Hematopoietic multipotent progenitor cell treated with erythropoietin and hydrocortisone succinate and interleukin-3 and kit ligand, for 15 days (in vitro differentiated cells): ENCODE results near the gene PSMD11.
A peak's percentile ranks its signal among the peaks of the same experiment; 100 is the strongest.

Source experiments
- DNase-seq: peaks from one replicate; pipeline ENCODE4 v3.0.0-alpha.2; 2015; ENCODE audit warnings: low spot score

Gene PSMD11

DNA sequence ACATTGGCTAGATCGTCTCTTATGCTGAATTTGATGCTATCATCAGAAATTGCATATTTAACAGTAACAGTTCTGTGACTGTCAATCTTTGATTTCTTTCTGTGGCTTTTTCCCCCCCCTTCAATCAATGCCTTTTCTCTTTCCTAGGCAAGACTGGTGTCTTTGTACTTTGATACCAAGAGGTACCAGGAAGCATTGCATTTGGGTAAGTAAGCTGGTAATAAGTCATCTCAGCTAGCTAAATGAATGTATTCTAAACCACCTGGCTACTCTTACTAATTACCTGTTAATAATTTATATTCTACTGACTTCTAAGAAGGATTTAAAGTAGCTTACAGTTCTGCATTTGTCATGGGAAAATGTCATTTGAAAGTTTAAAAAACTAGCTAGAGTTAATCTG is 20.1 kb downstream of the PSMD11 start:
- no peak for DNase-seq

GRCh38 chr17:32467949-32468348 is 23.6 kb downstream of the PSMD11 start:
- no peak for DNase-seq

DNA sequence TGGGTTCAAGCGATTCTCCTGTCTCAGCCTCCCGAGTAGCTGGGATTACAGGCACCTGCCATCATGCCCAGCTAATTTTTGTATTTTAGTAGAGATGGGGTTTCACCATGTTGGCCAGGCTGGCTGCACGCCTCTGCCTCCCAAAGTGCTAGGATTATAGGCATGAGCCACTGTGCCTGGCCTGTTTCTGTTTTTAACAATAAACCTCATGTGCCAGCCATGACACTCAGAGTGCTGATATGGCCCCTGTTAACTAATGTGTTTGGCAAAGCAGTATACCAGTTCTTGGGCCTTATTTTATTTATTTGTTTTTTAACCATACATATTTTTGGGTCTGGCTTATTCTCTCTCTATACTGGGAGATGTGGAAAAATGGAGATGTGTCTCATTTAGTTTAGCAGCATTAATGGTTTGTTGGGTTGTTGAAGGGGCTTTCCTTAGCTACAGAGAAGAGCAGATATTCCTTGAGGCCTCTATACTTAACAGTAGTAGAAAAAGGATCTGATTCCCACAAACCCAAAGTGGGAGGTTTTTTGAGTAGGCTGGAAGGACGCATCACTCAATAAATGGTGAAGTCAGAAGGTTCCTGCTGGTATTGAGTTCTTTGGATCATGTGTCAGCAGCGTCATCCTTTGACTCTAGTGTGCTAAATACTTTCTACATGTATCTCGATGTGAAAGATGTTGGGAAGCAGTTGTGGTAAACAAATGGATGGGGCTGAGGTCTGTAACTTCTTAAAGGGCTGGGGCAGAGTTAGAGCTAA is 26.3 kb downstream of the PSMD11 start:
- DNase-seq, result no peak

- DNase-seq, result no peak
These were observed 27.3 kb downstream of the PSMD11 start for GRCh38 chr17:32471652-32472051.

DNA sequence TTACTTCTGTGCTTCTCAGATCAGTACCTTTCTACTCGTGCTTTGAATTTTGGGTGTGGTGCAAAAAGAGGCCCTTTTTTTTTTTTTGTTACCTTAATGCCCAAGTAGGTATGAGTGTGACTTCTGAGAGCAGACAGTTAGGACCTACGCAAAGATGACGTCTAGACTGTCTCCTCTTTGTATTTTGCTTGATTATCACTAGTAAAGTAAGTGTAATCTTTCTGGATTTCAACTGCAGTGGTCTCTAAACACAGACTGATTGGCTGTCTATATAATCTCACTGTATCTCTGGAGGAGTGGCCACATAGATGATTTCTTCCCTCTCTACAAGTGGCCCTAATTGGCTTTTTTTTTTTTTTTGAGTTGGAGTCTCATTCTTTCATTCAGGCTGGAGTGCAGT is 30.9 kb downstream of the PSMD11 start:
- no peak for DNase-seq

GRCh38 chr17:32477220-32477619 is 32.9 kb downstream of the PSMD11 start:
- DNase-seq, result no peak

GRCh38 chr17:32479074-32479617 is 34.8 kb downstream of the PSMD11 start:
- no peak for DNase-seq

DNA sequence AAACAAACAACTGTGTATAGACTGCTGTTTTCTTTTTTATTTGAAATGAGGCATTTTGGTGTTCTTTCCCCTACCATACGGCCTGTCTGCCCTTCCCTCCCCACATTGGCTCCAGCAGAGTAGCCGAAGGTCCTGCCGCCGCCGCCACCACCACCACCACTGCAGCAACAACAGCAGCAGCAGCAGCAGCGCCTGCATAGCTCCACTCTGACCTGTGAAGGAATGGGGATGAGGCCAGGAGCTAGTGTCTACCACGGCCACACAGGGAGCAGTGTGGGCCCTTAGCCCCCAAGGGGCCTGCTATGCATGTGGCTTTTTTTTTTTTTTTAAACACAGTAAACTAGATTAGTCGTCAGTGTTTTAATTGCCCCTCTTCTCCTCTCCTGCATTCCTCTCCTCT is 36.9 kb downstream of the PSMD11 start:
- no peak for DNase-seq

DNA sequence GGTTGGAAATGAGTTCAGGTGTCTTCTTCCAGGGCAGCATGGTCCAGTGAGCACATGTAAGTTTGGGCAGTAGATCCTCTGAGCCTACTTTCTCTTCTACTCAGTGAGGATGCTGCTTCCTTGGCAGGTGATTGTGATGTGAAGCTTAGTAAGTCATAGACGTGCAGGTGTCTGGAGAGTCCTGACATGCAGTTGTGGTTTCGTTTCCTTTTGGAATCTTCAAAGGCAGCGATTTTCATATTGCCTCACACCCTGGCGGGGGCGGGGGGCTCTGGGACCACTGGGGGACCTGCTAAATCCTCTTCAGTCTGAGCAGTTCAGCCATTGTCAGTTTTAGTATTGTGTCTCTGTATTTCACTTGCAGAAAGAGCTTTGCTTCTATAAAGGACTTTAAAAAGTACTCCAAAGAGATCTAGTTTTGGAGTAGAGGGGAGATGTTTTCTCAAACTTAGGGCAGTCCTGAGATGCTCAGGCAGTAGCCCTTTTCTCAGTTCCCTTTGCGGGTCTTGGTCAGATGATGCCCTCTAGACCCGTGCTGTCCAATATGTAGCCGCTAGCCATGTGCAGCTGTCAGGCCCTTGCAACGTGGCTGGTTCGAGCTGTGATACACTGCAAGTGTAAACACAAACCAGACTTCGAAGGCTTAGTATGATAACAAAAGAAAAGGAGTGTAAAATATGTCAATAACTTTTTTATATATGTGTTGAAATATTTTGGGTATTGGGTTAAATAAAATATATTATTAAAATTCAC is 38.4 kb downstream of the PSMD11 start:
- no peak for DNase-seq

GRCh38 chr17:32483451-32484019 is 39.2 kb downstream of the PSMD11 start:
- no peak for DNase-seq

DNA sequence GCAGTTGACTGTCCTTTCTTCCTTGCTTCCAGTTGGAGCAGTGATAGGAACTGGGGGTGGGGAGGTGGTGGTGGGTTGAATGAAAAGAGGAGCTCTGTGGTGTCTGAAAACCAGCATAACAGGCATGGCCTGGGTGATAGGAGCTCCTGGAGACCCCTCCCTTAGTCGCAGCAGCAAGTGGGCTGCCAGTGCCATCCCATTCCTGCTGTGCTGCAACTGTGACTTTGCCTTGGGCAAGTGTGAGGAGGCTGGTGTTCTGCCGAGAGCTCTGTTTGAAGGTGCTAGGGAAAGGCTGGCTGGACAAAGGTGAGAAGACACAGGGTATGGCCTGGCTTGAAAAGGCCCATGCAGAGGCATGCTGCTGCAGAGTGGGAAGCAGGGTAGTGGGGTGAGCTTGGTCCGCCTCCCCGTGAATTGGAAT is 39.7 kb downstream of the PSMD11 start:
- no peak for DNase-seq

- no peak for DNase-seq
These were observed 40.3 kb downstream of the PSMD11 start for GRCh38 chr17:32484628-32485027.

- no peak for DNase-seq
These were observed 41.2 kb downstream of the PSMD11 start for GRCh38 chr17:32485261-32486110.

GRCh38 chr17:32486111-32486700 is 41.9 kb downstream of the PSMD11 start:
- peak; percentile 71 for DNase-seq

DNA sequence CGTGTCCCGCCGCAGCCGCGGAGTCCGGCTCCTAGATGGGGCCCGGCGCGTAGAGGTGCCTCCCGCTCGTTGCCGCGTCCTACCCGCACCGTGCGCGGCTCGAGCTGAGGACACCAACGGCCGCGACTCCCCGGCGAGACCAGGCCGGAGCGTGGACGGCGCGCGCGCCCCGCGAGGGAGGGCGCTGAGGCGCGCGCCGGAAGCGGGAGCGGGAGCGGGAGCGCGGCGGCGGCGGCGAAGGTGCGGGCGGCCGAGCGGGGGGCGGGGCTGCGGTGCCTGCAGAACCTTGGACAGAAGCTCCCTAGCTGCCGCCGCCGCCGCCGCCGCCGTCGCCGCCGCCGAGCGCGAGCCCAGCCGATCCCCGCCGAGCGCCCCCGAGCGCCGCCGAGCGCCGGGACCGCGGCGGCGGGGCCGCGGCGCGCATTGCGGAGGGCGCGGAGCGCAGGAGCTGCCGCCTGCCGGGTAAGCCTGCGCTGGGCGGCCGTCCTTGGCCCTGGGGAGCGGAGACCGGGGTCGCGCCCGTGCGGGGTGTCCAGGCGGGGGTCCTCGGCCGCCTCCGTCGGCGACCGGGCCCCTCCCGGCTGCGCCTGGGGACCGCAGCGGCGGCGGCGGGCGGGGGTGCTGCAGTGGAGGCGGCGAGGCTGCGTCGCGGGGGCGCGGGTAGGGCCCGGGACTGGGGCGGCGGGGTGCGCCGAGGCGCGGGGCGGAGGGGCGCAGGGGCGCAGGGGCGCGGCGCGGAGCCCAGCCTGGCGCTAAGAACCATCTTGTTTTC is 42.6 kb downstream of the PSMD11 start, which contains the start of gene CDK5R1:
Gene CDK5R1 (plus strand): TSS at position 293 of the 772 bp plus-strand sequence. CDS start 628 bp downstream, outside the sequence.
- peak; percentile 41 for DNase-seq

GRCh38 chr17:32487473-32488176 is 43.3 kb downstream of the PSMD11 start:
- DNase-seq, result no peak

- no peak for DNase-seq
These were observed 43.9 kb downstream of the PSMD11 start for GRCh38 chr17:32488177-32488542.

DNA sequence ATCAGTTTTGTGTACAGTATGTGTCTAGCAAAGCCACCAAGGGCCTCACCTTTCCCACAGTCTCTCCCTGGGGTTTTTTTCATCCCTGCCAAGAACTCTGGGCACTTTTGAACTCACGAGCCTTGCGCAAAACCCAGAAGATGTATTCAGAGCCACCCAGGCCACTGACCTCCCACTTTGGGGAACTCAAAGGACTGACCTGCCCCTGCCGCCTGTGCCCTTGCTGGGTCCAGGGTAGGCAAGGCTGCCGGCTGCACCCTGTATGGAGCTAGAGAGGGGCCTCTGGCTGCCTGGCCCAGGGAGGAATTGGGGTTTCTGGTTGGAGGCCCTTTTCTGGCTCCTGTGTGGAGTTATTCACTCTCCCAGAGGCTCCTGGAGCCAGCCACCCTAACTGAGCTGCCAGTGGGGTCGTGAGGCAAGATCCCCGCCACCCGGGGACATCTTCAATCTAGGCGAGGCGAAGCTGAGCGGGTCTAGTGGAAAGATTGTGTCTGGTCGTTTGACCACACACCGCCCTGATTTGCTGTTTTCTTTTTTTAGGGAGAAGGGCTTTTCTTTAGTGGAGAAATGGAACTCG is 44.4 kb downstream of the PSMD11 start:
- no peak for DNase-seq

DNA sequence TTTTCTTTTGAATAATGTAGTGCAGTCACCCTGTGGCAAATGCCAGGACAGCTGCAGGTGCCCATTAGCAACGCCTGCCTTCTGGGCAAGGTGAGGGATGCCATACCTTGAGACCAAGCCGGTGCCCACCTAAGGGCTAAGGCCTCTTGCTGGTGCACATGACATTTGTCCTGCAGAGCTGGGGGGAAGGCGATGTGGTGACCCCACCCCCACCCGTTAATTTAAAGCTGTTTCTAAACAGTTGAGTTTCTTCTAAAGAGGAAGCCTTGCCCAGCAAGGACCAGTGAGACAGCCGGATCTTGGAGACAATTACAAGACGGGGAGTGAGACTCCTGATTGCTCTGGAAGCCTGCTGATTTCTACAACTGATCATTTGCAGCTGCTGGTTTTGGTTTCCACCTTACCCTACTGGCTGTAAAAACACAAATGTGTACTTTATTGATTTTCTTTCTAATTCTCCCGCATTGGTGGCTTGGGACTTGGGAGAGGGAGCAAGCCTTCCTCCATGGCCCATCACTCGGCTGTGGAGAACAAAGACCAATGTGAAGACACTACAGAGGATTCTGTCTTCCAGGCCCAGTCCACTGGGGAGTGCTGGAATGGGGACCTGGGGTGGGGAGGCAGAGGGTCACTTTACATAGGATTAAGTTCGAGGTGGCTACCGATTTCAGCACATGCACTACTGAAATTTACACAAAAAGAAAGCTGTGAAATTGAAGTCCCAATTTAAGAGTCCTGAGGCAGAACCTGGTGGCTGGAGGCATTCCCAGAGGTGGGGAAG is 45.2 kb downstream of the PSMD11 start:
- no peak for DNase-seq
